ENCODE results near the gene NDUFA11.
"Not testable (repeated sequence)": the region's sequence is repeated elsewhere in the genome, so short reads cannot be mapped to it uniquely, and the experiment has no call there.

Gene NDUFA11

DNA sequence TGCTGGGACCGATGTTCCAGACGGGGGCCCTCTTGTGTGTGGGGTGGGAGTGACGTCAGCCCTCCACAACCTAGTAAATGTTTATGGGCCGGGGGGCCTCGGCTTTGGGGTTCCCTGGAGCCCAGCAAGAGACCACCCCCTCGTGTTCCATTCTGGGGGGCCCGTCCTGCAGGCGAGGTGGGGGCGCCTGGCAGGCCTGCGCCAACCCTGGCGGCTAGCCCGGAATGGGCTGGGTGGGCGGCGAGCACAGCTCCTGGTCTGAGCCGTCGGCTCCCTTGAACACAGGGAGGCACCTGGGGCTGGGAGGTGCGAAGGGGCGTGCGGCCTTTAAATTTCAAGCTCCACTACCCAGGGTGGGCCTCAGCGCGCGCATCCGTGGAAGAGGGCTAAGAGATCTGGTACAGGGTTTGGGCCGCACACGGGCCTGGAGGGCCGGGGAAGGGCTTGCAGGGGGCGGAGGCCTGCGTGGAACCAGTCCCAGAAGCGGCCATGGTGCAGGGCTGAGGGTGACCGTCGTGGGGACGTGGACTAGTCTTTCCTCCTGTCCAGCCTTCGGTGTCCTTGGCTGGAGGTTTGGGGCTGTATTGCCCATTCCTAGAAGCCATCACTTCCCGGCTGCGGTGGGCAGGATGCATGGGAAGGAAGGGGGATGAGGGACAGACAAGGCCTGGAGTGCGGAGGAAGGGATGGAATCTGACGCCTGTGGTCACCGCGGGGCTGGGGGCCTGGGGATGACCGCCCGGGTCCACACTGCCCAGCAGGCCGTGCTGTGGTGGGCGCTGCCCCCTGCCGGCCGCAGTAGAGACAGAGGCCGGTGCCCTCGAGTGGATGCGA, 11.4 kb downstream of the NDUFA11 start:
- Mint-ChIP-seq H3K4me1 (peaks cover 13% of the 10 kb centered on the region), H3K36me3 (ENCODE audit: low read depth) (no peaks in the 10 kb centered on the region), H3K27ac (no peak overlapping the region), H3K9me3 (no peaks in the 10 kb centered on the region), H3K4me3 (no peak overlapping the region), H3K27me3 (ENCODE audit: low read depth, poor library complexity) (peaks cover 3% of the 10 kb centered on the region)
- TF ChIP-seq, protein P1, sequence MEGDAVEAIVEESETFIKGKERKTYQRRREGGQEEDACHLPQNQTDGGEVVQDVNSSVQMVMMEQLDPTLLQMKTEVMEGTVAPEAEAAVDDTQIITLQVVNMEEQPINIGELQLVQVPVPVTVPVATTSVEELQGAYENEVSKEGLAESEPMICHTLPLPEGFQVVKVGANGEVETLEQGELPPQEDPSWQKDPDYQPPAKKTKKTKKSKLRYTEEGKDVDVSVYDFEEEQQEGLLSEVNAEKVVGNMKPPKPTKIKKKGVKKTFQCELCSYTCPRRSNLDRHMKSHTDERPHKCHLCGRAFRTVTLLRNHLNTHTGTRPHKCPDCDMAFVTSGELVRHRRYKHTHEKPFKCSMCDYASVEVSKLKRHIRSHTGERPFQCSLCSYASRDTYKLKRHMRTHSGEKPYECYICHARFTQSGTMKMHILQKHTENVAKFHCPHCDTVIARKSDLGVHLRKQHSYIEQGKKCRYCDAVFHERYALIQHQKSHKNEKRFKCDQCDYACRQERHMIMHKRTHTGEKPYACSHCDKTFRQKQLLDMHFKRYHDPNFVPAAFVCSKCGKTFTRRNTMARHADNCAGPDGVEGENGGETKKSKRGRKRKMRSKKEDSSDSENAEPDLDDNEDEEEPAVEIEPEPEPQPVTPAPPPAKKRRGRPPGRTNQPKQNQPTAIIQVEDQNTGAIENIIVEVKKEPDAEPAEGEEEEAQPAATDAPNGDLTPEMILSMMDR (IDR thresholded peaks at IDR 0.05) = peak; percentile 82
- DNase-seq = peak; percentile 81

DNA sequence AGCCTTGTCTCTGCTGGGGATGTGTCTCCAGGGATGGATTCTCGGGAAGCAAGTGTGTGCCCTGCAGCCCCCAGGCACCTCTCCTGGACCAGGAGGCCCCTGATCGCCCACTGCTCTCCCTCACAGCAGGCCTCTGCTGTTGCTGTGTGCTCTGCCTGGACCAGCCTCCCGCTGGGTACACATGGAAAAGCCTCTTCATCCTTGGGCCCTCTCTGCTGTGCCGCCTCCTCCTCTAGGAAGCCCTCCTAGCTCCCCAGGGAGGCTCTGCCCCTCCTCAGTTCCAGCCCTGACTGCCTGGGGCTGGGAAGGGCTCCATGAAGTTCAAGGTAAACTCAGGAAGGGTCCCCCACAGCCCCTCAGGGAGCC, 12.0 kb downstream of the NDUFA11 start:
- Mint-ChIP-seq H3K36me3 (ENCODE audit: low read depth) (no peaks in the 10 kb centered on the region), H3K27ac (no peak overlapping the region), H3K4me3 (no peak overlapping the region), H3K4me1 (peaks cover 17% of the 10 kb centered on the region), H3K27me3 (ENCODE audit: low read depth, poor library complexity) (peaks cover 7% of the 10 kb centered on the region), H3K9me3 (no peaks in the 10 kb centered on the region)
- no peak for DNase-seq
- TF ChIP-seq, protein P1 (IDR thresholded peaks at IDR 0.05) = no peak

DNA sequence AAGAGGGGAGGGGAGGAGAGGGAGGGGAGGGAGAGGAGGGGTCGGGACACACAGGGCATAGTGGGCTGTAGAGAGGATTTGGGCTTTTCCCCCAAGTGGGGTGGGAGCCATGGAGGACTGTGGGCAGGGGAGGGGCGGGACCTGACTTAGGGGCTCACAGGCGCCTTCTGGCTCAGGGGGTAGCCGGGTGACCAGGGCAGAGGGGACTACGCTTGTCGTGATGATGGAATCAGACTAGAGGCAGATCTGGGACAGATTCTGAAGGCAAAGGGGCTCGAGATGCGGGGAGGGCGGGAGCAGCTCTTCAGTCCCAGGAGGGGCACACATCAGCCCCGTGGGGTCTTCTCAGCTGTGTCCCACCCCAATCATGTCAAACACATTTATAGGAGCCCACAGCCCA, 13.5 kb downstream of the NDUFA11 start:
- DNase-seq = no peak
- peaks cover 11% of the 10 kb centered on the region for H3K27me3 Mint-ChIP-seq (ENCODE audit: low read depth, poor library complexity)
- H3K27ac Mint-ChIP-seq = no peak overlapping the region
- peaks cover 25% of the 10 kb centered on the region for H3K4me1 Mint-ChIP-seq
- H3K36me3 Mint-ChIP-seq (ENCODE audit: low read depth) = no peaks in the 10 kb centered on the region
- TF ChIP-seq, protein P1 (IDR thresholded peaks at IDR 0.05) = no peak
- peaks cover 3% of the 10 kb centered on the region for H3K9me3 Mint-ChIP-seq
- no peak overlapping the region for H3K4me3 Mint-ChIP-seq

DNA sequence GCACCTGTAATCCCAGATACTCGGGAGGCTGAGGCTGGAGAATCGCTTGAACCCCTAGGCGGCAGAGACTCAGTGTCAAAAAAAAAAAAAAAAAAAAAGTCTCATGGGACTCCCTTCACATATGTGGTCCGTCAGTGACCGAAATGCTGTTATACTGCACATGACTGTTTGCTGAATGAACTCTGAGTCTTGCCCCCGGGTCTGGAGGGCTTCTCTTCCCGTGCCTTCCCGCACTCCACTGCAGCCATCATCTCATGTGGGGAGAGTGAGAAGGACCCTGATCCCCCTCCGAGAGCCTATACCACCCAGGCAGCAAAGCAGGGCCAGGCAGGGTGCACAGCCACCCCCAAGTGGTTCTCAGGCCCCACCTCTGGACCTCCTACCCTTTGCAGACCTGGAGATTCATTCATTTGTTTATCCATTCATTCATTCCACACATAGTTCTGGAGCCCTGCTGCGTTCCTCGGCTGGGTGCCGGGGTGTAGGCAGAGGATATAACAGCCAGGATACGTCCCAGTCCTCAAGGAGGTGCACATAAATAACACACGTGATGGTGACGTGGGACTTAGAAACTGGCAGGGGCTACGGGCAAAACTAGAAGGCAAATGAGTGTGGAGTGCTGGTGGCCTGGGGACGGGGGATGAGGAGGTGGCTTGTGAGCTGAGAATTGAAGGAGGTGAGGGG, 14.2 kb downstream of the NDUFA11 start:
- Mint-ChIP-seq H3K36me3 (ENCODE audit: low read depth) (no peaks in the 10 kb centered on the region), H3K4me3 (no peak overlapping the region), H3K27ac (no peak overlapping the region), H3K9me3 (peaks cover 3% of the 10 kb centered on the region), H3K27me3 (ENCODE audit: low read depth, poor library complexity) (peaks cover 11% of the 10 kb centered on the region), H3K4me1 (peaks cover 26% of the 10 kb centered on the region)
- DNase-seq = no peak
- TF ChIP-seq, protein P1 (IDR thresholded peaks at IDR 0.05) = no peak

DNA sequence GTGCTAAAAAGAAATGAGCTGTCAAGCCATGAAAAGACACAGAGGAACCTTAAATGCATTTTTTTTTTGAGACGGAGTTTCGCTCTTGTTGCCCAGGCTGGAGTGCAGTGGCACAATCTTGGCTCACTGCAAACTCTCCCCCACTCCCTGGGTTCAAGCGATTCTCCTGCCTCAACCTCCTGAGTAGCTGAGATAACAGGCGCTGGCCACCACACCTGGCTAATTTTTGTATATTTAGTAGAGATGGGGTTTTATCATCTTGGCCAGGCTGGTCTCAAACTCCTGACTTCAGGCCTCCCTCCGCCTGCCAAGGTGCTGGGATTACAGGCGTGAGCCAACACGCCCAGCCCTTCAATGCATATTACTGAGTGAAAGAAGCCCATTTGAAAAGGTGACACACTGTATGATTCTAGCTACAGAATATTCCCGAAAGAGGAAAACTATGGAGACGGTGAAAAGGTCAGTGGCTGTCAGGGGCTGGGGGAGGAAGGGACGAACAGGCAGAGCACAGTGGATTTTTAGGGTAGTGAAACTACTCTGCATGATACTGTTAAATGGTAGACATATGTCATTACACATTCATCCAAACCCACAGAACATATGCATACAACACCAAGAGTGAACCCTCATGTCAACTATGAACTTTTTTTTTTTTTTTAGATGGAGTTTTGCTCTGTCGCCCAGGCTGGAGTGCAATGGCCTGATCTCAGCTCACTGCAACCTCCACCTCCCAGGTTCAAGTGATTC, 19.4 kb downstream of the NDUFA11 start:
- H3K27ac Mint-ChIP-seq; DNase-seq; H3K4me3 Mint-ChIP-seq; H3K9me3 Mint-ChIP-seq; H3K36me3 Mint-ChIP-seq (ENCODE audit: low read depth): not testable (repeated sequence)
- Mint-ChIP-seq H3K27me3 (ENCODE audit: low read depth, poor library complexity) (peaks cover 20% of the 10 kb centered on the region), H3K4me1 (peaks cover 43% of the 10 kb centered on the region)

DNA sequence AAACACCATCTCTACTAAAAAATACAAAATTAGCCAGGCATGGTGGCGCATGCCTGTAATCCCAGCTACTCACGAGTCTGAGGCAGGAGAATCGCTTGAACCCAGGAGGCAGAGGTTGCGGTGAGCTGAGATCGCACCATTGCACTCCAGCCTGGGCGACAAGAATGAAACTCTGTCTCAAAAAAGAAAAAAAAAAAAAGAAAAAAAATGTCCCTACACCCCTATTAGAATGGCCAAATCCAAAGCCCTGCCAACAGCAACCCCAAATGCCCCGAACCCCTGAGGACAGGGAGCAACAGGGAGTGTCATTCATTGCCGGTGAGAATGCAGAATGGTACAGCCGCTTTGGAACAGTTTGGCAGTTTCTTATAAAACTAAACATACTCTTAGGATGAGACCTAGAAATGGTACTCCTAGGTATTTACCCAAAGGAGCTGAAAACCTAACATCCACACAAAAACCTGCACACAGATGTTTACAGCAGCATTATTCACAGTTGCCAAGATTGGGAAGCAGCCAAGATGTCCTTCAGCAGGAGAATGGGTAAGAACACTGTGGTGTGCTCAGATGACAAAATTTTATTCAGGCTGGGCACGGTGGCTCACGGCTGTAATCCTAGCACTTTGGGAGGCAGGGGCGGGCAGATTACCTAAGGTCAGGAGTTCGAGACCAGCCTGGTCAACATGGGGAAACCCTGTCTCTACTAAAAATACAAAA, 20.3 kb downstream of the NDUFA11 start:
- H3K27ac Mint-ChIP-seq; H3K9me3 Mint-ChIP-seq; H3K36me3 Mint-ChIP-seq (ENCODE audit: low read depth); H3K4me3 Mint-ChIP-seq; DNase-seq: not testable (repeated sequence)
- Mint-ChIP-seq H3K4me1 (peaks cover 48% of the 10 kb centered on the region), H3K27me3 (ENCODE audit: low read depth, poor library complexity) (peaks cover 20% of the 10 kb centered on the region)
